GM19468 (cell line): Measurements from ENCODE around the gene OR2AJ1.

Experiments
- ATAC-seq: cut with Tn5 transposase; IDR thresholded peaks from one replicate; pipeline ENCODE4 v1.9.1; 2021; ENCODE audit warnings: mild to moderate bottlenecking, moderate library complexity, moderate number of reproducible peaks; ENCODE audit not compliant: unreplicated experiment; ENCODE audit errors: extremely low read depth

The OR2AJ1 gene, protein sequence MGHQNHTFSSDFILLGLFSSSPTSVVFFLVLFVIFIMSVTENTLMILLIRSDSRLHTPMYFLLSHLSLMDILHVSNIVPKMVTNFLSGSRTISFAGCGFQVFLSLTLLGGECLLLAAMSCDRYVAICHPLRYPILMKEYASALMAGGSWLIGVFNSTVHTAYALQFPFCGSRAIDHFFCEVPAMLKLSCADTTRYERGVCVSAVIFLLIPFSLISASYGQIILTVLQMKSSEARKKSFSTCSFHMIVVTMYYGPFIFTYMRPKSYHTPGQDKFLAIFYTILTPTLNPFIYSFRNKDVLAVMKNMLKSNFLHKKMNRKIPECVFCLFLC

DNA sequence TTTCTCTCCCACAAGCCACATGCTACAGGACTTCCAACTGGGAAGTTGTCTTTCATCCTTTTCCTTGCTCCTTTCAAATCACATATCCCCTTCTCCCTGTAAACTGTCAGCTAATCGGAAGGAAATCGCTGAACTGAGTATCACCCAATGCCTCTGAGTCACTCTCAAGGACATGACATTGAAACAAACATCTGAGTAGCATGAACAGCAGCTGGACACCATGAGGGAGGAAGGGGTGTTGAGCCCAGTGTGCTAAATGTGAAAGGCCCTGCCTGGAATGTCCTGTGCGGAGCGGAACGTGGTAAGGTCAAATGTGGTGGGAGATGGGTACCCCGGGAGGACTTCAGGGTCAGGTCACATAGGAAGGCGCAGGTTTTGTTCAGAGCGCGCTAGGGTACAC lies at the start of gene OR2AJ1:
TSS of gene OR2AJ1 (plus strand) at position 22 of the 400 bp plus-strand sequence. CDS start 8,880 bp downstream, outside the sequence.
- ATAC-seq = no peak

DNA sequence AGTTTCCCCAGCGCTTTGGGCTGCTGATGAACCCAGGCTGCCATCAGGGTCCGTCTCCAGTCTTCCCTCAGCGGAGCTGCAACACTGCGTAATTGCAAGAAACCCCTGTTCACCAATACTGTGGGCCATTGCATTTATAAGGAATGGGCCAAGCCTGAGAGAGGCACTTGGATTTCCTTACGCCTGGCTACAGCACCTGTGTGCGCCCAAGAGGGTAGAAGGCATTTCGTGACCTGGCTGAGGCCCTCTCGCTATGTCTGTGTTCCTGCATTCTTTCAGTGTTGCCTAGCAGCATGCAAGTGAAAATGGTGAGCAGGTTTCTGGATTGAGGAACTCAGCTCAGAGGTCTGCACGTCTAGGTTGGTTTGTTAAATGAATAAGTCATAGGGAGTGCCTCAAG lies 41.3 kb upstream of the OR2AJ1 start:
- ATAC-seq = no peak

DNA sequence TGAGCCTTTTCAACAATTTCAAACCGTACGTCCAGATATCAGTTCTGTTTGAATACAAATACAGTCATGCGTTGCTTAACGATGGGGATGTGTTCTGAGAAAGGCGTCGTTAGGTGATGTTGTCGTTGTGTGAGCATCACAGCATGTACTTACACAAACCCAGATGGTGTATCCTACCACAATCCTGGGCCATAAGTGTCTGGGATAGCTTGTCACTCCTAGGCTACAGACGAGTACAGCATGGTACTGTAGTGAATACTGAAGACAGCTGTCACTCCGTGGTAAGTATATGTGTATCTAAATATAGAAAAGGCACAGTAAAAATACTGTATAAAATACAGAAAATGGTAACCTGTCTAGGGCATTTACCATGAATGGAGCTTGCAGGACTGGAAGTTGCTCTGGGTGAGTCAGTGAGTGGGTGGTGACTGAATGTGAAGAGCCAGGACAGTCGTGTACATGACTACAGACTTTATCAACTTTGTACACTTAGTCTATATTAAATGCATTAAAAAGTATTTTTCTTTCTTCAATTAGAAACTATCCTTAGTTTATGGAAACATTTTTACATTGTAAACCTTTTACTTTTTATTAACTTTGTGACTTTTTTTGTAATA lies 39.8 kb upstream of the OR2AJ1 start:
- no peak for ATAC-seq

DNA sequence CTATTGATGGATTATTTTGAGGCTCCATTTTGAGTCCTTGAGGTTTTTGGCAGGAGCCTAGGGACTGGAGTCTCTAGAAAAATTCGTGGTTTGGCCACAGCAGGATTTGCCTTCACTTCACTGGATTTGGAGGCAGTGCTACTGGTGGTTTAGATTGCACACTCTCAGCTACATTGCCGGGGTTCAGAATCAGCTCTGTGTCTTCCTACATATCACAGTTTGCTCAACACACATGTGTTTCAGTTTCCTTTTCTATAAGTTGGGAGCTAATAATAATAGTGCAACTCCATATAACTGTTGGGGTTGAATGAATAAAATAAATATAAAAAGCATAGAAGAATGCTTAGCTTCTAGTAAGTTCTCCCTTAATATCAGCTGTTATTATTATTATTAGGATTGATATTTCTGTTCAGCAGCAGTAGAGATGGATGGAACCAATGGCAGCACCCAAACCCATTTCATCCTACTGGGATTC lies 29.5 kb upstream of the OR2AJ1 start, which contains the start of gene OR2W3:
TSS of gene OR2W3 (plus strand) at position 425 of the 475 bp plus-strand sequence. CDS start at position 425, 0 bp downstream.
- ATAC-seq = no peak

DNA sequence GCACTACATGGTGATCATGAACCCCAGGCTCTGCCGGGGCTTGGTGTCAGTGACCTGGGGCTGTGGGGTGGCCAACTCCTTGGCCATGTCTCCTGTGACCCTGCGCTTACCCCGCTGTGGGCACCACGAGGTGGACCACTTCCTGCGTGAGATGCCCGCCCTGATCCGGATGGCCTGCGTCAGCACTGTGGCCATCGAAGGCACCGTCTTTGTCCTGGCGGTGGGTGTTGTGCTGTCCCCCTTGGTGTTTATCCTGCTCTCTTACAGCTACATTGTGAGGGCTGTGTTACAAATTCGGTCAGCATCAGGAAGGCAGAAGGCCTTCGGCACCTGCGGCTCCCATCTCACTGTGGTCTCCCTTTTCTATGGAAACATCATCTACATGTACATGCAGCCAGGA lies 28.7 kb upstream of the OR2AJ1 start:
- ATAC-seq = no peak

DNA sequence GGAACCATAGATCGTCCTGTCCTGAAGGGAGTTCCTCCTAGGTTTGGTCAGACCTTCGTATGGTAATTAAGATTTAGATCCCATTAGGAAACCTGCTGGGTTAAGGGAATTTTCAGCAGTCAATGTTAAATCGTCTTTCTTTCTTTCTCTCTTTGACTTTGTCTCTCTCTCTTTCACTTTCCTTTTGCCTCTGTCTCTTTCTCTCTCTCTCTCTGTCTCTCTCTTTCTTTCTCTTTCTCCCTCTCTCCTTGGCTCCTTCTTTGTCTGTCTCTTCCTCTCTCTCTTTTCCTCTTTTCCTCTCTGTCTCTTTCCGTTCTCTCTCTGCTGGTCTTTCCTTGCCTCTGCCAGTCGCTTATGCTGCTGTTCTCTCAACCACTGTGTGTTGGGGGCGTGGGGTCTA lies 20.6 kb upstream of the OR2AJ1 start:
- no peak for ATAC-seq

DNA sequence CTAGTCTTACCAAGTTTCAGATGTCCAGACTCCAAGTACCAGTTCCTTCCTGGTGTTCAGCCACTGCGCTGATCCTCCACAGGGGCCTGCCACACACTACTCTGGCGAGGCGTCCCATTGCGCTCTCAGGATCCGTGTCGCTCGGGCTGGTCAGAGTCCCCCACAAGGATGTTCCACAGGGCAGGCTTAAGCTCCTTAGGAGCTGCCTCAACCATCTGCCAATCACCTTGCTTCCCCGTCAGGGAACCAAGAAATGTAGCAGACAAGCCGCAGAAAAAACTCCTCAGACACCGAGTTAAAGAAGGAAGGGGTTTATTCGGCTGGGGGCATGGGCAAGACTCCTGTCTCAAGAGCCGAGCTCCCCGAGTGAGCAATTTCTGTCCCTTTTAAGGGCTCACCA lies 19.5 kb upstream of the OR2AJ1 start:
- ATAC-seq = no peak

DNA sequence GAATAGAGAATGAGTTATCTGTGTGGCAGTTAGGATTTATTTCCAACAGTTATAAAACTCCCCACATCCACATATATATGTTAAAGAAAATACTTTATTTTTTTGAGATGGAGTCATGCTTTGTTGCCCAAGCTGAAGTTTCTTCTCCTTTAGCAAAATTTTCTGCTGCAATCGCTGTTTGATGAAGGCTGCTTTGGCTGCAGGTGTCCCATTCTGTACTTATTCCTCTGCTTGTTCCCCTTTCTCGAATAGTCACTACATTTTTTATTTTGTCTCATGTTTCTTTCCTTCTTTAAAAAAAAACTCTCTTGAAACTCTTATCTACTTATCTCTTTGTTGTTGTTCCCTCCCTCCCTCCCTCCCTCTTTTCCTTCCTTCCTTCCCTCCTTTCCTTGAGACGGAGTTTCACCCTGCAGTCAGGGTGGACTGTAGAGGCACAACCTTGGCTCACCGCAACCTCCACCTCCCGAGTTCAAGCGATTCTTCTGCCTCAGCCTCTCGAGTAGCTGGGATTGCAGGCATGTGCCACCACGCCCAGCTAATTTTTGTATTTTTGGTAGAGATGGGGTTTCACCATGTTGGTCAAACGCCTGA lies 18.7 kb upstream of the OR2AJ1 start:
- ATAC-seq = no peak

DNA sequence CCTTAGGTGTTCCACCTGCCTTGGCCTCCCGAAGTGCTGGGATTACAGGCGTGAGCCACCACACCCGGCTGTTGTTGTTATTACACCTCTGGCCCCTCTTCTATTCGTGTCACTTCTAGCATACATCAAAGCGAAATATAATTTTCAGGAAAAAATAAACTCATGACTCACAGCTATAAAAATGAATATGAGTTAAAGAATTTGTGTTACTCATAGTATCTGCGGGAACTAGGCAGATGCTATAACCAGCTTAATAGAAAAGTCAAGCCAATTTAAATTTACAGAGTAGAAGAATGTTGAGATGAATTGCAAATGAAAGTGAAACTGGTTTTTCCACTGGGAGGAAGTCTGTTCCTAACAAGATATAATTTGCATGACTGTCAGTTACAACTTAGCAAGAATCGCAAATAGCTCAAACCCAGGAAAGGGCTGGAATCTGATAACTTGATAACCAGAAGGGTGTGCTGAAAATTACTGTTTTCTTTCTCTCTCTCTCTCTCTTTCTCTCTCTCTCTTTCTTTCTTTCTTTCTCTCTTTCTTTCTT lies 18.1 kb upstream of the OR2AJ1 start:
- ATAC-seq = no peak

DNA sequence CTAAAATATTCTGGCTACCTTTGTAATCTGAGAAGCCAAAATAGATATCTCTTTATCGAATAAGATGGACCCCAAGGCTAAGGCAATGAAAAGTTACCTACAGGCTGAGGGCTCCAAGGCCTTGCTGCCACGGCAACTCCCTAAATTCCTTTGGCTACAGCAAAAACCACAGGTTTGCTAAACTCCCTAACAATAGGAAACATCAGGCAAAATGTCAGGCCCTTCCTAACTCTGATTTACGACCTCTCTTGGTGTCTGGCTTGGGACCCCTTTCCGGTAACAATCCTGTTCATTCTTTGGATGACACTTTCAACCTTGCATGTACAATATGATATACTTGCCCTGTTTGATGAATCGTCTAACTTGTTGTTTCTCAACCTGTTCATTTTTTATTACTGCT lies 15.9 kb upstream of the OR2AJ1 start:
- no peak for ATAC-seq

DNA sequence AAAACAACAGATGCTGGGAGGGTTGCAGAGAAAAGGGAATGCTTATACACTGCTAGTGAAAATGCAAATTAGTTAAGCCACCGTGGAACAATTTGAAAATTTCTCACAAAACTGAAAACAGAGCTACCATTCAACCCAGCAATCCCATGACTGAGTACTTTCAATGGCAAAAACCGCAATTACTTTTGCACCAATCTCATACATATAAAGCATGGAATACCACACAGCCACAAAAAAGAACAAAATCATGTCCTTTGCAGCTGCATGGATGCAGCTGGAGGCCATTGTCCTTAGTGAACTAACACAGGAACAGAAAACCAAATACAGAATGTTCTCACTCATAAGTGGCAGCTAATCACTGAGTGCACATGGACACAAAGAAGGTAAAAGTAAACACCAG lies 10.9 kb upstream of the OR2AJ1 start:
- ATAC-seq = no peak

DNA sequence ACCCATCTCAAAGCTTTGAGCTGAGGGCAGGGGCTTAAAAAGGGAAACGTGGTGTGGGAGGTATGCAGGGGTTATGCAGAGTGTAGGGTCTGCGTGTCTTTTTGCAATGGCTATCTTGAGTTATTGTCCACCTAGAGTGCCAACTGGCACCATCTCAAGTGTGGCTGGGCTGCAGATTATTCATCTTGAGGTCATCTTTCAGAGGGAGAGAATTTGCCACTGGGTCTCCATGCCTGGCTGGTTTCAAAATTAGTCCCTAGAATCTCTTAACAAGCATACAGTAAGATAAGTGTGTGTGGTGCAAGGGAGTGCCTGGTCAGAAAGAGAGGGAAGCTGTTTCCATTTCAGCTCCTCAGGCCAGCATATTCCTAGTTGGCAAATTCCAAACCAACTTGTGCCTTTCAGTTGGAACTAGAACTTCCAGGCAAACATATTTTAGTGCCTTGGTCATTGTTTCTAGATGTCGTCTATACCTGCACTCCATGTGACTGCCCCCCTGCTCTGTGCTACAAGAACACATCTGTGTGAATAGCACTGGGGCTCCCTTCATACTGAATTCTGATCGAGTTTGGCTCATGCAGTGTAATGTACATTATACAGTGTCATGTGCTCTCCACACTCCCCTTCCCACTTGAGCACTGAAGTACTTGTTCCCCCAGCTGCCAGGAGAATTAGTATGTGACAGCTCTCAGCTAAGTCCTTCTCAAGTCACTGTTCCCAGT lies 9.6 kb upstream of the OR2AJ1 start:
- ATAC-seq = no peak

DNA sequence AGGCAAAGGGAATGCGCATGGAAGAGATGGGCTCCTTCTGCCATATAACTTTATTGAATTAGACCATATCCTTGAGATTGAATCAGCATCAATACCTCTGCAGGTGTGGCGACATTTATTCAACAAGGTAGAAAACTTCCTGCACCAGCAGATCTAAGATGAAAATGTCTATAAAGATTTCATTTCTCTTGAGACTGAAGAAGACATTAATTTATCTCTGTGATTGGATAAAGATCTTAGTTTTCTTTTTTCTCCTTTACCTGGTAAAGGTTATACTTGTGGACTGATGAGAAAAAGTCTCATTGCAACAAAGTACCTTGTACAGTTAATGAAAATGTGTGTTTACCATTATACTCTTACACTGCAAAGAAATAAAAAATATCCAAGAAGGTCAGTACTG lies 4.7 kb upstream of the OR2AJ1 start, which contains the start of gene OR2T8:
TSS of gene OR2T8 (plus strand) at position 301 of the 400 bp plus-strand sequence. CDS start 766 bp downstream, outside the sequence.
- ATAC-seq = no peak

DNA sequence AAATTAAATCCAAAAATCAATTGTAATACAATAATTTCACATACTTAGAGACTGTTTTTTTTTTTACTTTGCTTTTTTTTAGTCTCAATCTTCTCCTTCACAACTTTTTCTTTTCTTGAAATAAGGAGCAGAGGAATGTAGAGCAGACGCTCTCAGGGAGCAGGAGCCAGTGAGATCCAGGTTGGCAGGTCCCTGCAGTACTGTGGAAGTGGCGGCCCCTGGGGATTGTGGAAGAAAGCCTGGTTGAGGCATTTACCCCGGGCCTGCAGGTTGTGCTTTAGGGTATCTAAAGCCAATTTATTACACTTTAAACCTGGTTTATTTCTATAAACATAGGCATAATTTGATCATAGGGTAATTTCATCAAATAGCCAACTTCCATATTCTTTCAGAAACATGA lies 748 bp upstream of the OR2AJ1 start:
- ATAC-seq = no peak

DNA sequence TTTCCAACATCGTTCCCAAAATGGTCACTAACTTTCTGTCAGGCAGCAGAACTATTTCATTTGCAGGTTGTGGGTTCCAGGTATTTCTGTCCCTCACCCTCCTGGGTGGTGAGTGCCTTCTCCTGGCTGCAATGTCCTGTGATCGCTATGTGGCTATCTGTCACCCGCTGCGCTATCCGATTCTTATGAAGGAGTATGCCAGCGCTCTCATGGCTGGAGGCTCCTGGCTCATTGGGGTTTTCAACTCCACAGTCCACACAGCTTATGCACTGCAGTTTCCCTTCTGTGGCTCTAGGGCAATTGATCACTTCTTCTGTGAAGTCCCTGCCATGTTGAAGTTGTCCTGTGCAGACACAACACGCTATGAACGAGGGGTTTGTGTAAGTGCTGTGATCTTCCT lies 9.3 kb downstream of the OR2AJ1 start:
- no peak for ATAC-seq

DNA sequence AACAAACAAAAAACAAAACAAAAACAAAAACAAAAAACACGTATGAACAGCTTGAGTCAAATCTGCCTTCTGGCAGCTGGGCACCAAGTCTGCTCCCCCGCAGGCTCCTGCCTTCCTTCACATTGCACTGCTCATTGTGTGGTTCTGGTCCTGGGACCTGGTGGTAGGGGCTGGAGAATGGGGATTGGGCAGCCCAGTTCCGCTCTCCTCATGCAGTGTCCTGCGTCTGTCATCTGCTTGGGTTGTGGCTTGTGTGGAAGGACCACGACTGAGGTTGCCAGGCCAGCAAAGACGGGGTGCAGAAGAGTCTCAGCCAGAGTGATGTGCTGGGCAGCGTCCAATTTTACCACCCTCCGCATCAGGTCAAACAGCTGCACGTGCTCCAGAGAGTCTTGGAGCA lies 11.1 kb downstream of the OR2AJ1 start:
- no peak for ATAC-seq

DNA sequence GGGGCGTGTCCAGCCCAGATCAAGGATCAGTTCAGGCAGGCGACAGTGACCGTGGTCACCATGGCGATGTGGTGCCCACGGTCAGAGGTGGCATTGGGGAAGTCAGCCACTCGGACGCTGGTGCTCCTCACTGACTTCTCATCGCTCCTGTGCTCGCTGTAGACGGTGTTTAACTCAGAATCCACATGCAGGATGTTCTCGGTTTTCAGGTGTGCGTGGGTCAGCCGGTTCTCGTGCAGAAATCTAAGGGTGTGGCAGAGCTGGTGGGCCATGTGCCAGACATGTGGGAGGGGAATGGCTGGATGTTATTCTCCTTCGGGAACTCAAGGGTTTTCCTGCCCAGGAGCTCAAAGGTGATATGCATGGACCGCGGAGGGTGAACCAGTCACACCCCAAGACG lies 11.7 kb downstream of the OR2AJ1 start:
- ATAC-seq = no peak

DNA sequence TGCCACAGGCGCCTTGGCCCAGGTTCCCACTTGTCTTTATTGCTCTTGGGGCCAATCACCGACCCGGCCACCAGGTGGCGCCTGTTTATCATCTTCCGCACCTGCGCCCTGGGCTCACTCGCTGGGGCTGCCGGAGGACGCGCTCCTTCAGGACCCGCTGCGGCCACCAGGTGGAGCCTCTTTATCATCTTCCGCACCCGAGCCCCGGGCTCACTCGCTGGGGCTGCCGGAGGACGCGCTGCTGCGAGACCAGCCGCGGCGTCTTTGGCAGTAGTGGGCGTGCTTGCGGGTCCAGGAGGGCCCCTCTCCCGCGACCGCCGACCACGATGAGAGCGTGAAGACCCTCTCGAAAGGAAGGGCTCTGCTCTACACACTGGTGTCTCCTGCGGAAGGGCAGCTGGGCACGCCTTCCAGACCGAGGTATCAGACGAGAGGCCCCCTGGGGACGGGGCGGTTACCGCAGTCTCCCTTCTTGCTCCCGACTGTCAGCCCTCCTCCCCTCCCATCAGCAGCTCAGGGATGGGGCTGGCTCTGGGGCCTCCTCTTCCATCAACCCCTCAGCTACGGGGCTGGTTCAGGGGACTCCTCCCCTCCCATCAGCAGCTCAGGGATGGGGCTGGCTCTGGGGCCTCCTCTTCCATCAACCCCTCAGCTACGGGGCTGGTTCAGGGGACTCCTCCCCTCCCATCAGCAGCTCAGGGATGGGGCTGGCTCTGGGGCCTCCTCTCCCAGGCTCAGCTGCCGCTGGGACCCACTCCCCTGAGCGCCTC lies 12.5 kb downstream of the OR2AJ1 start:
- peak; percentile 100 for ATAC-seq

DNA sequence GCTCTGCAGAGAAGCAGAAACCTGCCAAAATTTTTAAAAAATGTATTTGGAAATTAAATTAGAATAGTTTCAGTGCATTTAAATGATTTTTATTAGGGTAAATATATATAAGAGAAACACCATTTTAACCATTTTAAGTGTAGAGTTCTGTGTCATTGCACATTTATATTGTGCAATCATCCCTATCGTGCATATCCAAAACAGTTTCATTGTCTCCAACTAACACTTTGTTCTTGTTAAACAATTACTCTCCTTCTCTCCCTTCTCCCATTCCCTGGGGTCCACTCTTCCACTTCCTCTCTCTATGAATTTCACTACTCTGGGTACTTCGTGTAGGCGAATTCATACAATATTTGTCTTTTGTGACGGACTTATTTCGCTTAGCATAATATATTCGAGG lies 17.9 kb downstream of the OR2AJ1 start:
- ATAC-seq = no peak

DNA sequence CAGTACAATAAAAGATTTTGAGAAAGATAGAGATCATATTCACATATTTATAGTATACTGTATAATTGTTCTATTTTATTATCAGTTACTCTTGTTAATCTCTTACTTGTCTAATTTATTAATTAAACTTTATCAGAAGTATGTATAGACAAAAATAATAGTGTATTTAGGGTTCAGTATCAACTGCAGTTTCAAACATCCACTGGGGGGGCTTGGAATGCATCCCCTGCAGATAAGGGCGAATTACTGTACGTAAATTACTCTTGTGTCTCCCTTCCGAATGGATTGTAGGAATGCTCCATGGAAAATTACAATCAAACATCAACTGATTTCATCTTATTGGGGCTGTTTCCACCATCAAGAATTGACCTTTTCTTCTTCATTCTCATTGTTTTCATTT lies 23.9 kb downstream of the OR2AJ1 start, which contains the start of gene OR2L8:
TSS of gene OR2L8 (plus strand) at position 301 of the 400 bp plus-strand sequence. CDS start at position 301, 0 bp downstream.
- ATAC-seq = no peak
